Heart right ventricle (tissue), 16 donors: Measurements from ENCODE around the gene PCDHGC3. TPM values are rescaled to one million over a fixed set of nuclear protein-coding genes. Genes with fewer than 3 reads are reported as not detected.

Experiments used
- ATAC-seq, 8 donors: fragments of 200-7000 bp; cut with Tn5 transposase; one replicate each; pipeline ENCODE4 v1.9.1; 2020; ENCODE audit warnings: mild to moderate bottlenecking in 8 of 8, moderate library complexity in 8 of 8, moderate number of reproducible peaks in 1 of 8
- DNase-seq, 2 donors: peaks; one replicate each; pipeline ENCODE4 v3.0.0-alpha.2; 2020
- H3K27ac ChIP-seq, 10 donors: fragments of 200-600 bp; sonication (generic) in 2 of 10; one replicate each; pipeline versions ENCODE4 v1.5.0 to v1.8.0; 2020 to 2022; ENCODE audit warnings: mild to moderate bottlenecking in 3 of 10
- H3K27me3 ChIP-seq, 7 donors: fragments of 200-600 bp; one replicate each; pipeline ENCODE4 v1.8.0; 2021 to 2022; ENCODE audit warnings: mild to moderate bottlenecking in 2 of 7
- H3K36me3 ChIP-seq, 9 donors: fragments of 200-600 bp; sonication (generic) in 1 of 9; one replicate each; pipeline versions ENCODE4 v1.5.0 to v1.8.0; 2020 to 2022; ENCODE audit warnings: mild to moderate bottlenecking in 2 of 9
- H3K4me1 ChIP-seq, 9 donors: fragments of 200-600 bp; sonication (generic) in 1 of 9; one replicate each; pipeline versions ENCODE4 v1.5.0 to v1.8.0; 2020 to 2022; ENCODE audit warnings: mild to moderate bottlenecking in 4 of 9
- H3K4me3 ChIP-seq, 10 donors: fragments of 200-600 bp; sonication (generic) in 2 of 10; one replicate each; pipeline versions ENCODE4 v1.5.0 to v1.8.0; 2020 to 2022; ENCODE audit warnings: mild to moderate bottlenecking in 7 of 10, moderate library complexity in 2 of 10
- H3K9me3 ChIP-seq, 11 donors: fragments of 200-600 bp in 10 of 11; sonication (generic) in 2 of 11; one replicate each; pipeline versions ENCODE4 v1.5.0 to v1.8.0; 2013 to 2022; ENCODE audit warnings: mild to moderate bottlenecking in 2 of 11, control low read depth in 1 of 11, moderate library complexity in 1 of 11
- CTCF ChIP-seq, 9 donors: fragments of 200-600 bp; sonication (generic) in 2 of 9; IDR thresholded peaks; one replicate each; pipeline versions ENCODE4 v1.5.0 to v1.8.0; 2021 to 2022; ENCODE audit warnings: antibody characterized with exemption in 9 of 9, mild to moderate bottlenecking in 5 of 9, moderate library complexity in 1 of 9
- WGBS, 2 donors: extraction: QIAGEN DNeasy Blood & Tissue Kit; methylation state at CpG; one replicate each; pipeline ENCODE4 v1.1.7; 2013; ENCODE audit warnings: inconsistent platforms in 1 of 2; 5-methylcytosine and 5-hydroxymethylcytosine counted together
- intact Hi-C, 10 donors: fragments of 100-400 bp; cut with DNase I; formaldehyde crosslinking; loops; one replicate each; pipeline versions ENCODE4 v1.11.1 to v1.14.2; 2022
- polyA plus RNA-seq, 2 donors: library from polyadenylated mRNA; stranded (reverse); fragments of 200-250 nt; gene quantifications; one replicate each; pipeline ENCODE4 v1.2.3, GENCODE V29; 2013
- total RNA-seq, 10 donors: library from RNA; stranded (reverse); fragmentation: NEBNext Ultra II Directional in 3 of 10; extraction: Animal tissue kit (Norgen Biotek cat#: 25700) in 3 of 10; gene quantifications; one replicate each; pipeline versions ENCODE4 v1.2.1 to v1.2.4, GENCODE V29; 2021 to 2023
- donor health status: Arrhythmogenic right ventricular cardiomyopathy.
- donor health status: ischemic (EF 13 %, LVEDD 7.1; RV severe dilation, severe dysfunction).
- donor health status: healthy with polysubstance abuse.
- donor health status: DM: no; HTN: yes; CAD: no.
- donor health status: DM: no; HTN: no; CAD: no.
- donor health status: ischemic (EF 25% LVEDD 6.9; RV normal size, moderate dysfunction).
- donor health status: ischemic (EF 25% LVEDD 5.7; RV mildly dilated, moderate dysfunction).
- donor health status: healthy.
- donor health status: DM: yes; HTN: yes; CAD: no.
- donor health status: Ischemic cardiomyopathy.
- donor health status: ischemic (EF 35%, LVEDD 5.7; RV mildly dilated, moderate dysfunction).
- donor health status: nonischemic (EF 11% LVEDD 7.7; RV severe dilation, severe dysfunction).
- donor health status: DM: yes; HTN: yes; CAD: no.
- donor health status: PGD.
- donor health status: ischemic (EF 29% LVEDD 5.4; RV normal size, mild dysfunction).
- donor health status: nonischemic (EF 23%, LVEDD 6.1; RV moderate dilation, normal function).

The PCDHGC3 gene
- total and polyA plus RNA-seq, 12 donors: 12.8 to 48.6 (median 16.0) TPM

DNA sequence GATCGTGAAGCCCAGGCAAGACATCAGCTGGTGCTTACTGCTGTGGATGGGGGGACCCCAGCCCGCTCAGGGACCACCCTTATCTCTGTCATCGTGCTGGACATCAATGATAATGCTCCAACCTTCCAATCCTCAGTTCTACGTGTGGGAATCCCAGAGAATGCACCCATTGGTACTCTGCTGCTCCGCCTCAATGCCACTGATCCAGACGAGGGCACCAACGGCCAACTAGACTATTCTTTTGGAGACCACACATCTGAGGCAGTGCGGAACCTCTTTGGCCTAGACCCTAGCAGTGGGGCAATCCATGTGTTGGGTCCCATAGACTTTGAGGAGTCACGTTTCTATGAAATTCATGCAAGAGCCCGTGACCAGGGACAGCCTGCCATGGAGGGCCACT is 14.1 kb downstream of the PCDHGC3 start:
- ATAC-seq: no peak
- Histone ChIP-seq H3K4me3 (no peak overlapping the region), H3K27me3 (peaks cover 0 to 69% (median 0%) of the 10 kb centered on the region in 7 donors), H3K9me3 (no peaks in the 10 kb centered on the region), H3K4me1 (peaks cover 10 to 76% (median 37%) of the 10 kb centered on the region in 9 donors), H3K36me3 (peaks cover 0 to 63% (median 11%) of the 10 kb centered on the region in 9 donors), H3K27ac (peak overlapping the region in 1 of 10 donors; percentile 15)
- intact Hi-C loops: no loop called here
- whole genome bisulfite sequencing, 2 donors: 90 to 94% methylated on average over 10 of the region's 10 CpGs
- TF ChIP-seq CTCF (IDR thresholded peaks at IDR 0.05): no peak
- DNase-seq: no peak

DNA sequence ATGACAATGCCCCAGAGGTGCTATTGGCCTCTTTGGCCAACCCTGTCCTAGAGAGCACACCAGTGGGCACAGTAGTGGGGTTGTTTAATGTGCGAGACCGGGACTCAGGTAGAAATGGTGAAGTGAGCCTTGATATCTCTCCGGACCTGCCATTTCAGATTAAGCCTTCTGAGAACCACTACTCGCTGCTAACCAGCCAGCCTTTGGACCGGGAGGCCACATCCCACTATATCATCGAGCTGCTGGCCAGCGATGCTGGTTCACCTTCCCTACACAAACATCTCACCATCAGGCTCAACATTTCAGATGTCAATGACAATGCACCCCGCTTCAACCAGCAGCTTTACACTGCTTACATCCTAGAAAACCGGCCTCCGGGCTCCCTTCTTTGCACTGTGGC is 14.5 kb downstream of the PCDHGC3 start:
- 95 to 97% methylated on average over 10 of the region's 10 CpGs for WGBS, 2 donors
- peaks cover 0 to 68% (median 11%) of the 10 kb centered on the region in 9 donors for H3K36me3 ChIP-seq
- ATAC-seq (no peak), DNase-seq (no peak)
- H3K9me3 ChIP-seq: no peaks in the 10 kb centered on the region
- H3K27ac ChIP-seq: no peak overlapping the region
- H3K4me3 ChIP-seq: no peak overlapping the region
- peaks cover 10 to 76% (median 32%) of the 10 kb centered on the region in 9 donors for H3K4me1 ChIP-seq
- H3K27me3 ChIP-seq: peaks cover 0 to 69% (median 0%) of the 10 kb centered on the region in 7 donors
- intact Hi-C loops: no loop called here
- no peak for TF ChIP-seq CTCF (IDR thresholded peaks at IDR 0.05)

DNA sequence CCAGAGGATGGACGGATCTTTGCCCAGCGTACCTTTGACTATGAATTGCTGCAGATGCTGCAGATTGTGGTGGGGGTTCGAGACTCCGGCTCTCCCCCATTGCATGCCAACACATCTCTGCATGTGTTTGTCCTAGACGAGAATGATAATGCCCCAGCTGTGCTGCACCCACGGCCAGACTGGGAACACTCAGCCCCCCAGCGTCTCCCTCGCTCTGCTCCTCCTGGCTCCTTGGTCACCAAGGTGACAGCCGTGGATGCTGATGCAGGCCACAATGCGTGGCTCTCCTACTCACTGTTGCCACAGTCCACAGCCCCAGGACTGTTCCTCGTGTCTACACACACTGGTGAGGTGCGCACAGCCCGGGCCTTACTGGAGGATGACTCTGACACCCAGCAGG is 15.0 kb downstream of the PCDHGC3 start:
- Histone ChIP-seq H3K27me3 (peaks cover 0 to 65% (median 0%) of the 10 kb centered on the region in 7 donors), H3K4me1 (peaks cover 10 to 73% (median 30%) of the 10 kb centered on the region in 9 donors), H3K4me3 (no peak overlapping the region), H3K9me3 (no peaks in the 10 kb centered on the region), H3K36me3 (peaks cover 0 to 68% (median 11%) of the 10 kb centered on the region in 9 donors), H3K27ac (no peak overlapping the region)
- no peak for ATAC-seq
- intact Hi-C loops: no loop called here
- 89 to 91% methylated on average over 13 of the region's 13 CpGs for WGBS, 2 donors
- TF ChIP-seq CTCF (IDR thresholded peaks at IDR 0.05): no peak
- no peak for DNase-seq

DNA sequence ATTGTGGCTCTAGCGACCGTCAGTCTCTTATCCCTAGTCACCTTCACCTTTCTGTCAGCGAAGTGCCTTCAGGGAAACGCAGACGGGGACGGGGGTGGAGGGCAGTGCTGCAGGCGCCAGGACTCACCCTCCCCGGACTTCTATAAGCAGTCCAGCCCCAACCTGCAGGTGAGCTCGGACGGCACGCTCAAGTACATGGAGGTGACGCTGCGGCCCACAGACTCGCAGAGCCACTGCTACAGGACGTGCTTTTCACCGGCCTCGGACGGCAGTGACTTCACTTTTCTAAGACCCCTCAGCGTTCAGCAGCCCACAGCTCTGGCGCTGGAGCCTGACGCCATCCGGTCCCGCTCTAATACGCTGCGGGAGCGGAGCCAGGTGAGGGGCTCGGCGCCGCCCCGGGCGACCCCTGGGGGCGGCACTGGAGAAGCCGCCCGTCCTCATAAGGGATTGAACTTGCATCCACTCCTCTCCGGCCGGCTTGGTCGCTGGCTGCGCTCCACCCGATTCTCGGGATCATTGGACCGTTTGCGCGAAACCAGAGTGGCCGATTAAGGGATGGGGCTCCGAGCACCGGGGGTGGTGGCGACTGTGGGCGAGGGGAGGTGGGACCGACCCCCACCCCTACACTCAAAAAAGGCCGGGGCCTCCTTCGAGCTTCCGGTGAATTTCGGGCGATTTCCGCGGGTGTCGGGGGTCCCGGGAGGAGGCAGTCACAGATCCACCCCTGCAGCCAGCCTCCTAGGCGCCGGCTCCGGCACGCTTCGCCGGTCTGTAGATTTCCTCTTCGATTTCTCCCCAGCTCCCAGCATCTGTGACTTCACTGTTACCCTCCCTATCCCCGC is 15.8 kb downstream of the PCDHGC3 start:
- Histone ChIP-seq H3K36me3 (peaks cover 0 to 68% (median 15%) of the 10 kb centered on the region in 9 donors), H3K4me3 (peak overlapping the region in 1 of 10 donors; percentile 4), H3K4me1 (peaks cover 9 to 67% (median 30%) of the 10 kb centered on the region in 9 donors), H3K27ac (no peak overlapping the region), H3K9me3 (no peaks in the 10 kb centered on the region), H3K27me3 (peaks cover 0 to 61% (median 0%) of the 10 kb centered on the region in 7 donors)
- ATAC-seq (no peak), DNase-seq (no peak)
- WGBS, 2 donors: 69 to 73% methylated on average over 66 of the region's 66 CpGs
- intact Hi-C loops: no loop called here
- no peak for TF ChIP-seq CTCF (IDR thresholded peaks at IDR 0.05)
